ENCODE data around the gene QKI. TPM values are rescaled to one million over a fixed set of nuclear protein-coding genes. Genes with fewer than 3 reads are reported as not detected.

Gene QKI
- polyA plus RNA-seq, 1 donor (not counting 4 experiments of a cell fraction or from before 2014, with no cell fraction given), result 53.3 TPM

DNA sequence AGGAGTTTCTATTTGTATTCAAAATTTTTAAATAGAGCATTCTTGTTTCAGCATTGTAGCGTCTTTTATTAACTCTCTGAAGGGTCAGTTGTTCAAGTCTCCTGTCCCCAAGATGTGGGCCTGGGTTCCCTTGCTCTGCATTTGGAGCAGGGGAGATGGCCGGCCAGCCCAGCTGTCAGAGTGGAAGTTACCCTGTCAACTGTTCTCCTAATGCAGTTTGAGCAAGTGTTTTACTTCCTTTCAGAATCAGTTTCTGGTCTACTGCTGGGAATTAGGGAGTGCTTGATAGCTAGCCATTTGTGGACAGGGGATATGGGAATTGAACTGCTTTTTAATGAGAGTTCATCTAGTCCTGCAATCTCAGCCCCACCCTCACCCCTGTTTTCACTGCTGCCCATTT is 116.6 kb downstream of the QKI start:
- no peak overlapping the region for H3K4me3 ChIP-seq (ENCODE audit: control insufficient read depth in 2 of 3, extremely low read depth in 1 of 3, insufficient read depth in 2 of 3, low read depth in 1 of 3, low read length in 3 of 3)
- peaks cover 6% of the 10 kb centered on the region for H4K20me1 ChIP-seq (ENCODE audit: control insufficient read depth, extremely low read depth, insufficient read depth, low read length)
- H3K79me2 ChIP-seq (ENCODE audit: control insufficient read depth, insufficient read depth, low read length), result peaks cover 82% of the 10 kb centered on the region
- H3K9me3 ChIP-seq (ENCODE audit: control insufficient read depth, low read depth, low read length), result no peaks in the 10 kb centered on the region
- no peaks in the 10 kb centered on the region for H3K27me3 ChIP-seq (ENCODE audit: control insufficient read depth, extremely low read depth, insufficient read depth, low read length)
- dilution Hi-C loops (cut with MboI; ENCODE audit: extremely low pct_ligation_motif_present, low sequenced_read_pairs), result no loop called here
- H3K9ac ChIP-seq (ENCODE audit: control insufficient read depth, extremely low read depth, insufficient read depth, low read length), result no peak overlapping the region
- H3K36me3 ChIP-seq (ENCODE audit: control insufficient read depth in 2 of 2, extremely low read depth in 1 of 2, insufficient read depth in 2 of 2, low read length in 2 of 2), result no peaks in the 10 kb centered on the region
- TF ChIP-seq, protein P1, sequence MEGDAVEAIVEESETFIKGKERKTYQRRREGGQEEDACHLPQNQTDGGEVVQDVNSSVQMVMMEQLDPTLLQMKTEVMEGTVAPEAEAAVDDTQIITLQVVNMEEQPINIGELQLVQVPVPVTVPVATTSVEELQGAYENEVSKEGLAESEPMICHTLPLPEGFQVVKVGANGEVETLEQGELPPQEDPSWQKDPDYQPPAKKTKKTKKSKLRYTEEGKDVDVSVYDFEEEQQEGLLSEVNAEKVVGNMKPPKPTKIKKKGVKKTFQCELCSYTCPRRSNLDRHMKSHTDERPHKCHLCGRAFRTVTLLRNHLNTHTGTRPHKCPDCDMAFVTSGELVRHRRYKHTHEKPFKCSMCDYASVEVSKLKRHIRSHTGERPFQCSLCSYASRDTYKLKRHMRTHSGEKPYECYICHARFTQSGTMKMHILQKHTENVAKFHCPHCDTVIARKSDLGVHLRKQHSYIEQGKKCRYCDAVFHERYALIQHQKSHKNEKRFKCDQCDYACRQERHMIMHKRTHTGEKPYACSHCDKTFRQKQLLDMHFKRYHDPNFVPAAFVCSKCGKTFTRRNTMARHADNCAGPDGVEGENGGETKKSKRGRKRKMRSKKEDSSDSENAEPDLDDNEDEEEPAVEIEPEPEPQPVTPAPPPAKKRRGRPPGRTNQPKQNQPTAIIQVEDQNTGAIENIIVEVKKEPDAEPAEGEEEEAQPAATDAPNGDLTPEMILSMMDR (optimal IDR thresholded peaks at IDR 0.05 in 1 of 3, IDR thresholded peaks at IDR 0.05 in 1 of 3, conservative IDR thresholded peaks at IDR 0.05 in 1 of 3; ENCODE audit: extremely low read depth in 1 of 3, insufficient read depth in 2 of 3, low read length in 3 of 3), result no peak
- TF ChIP-seq EZH2 (IDR thresholded peaks at IDR 0.05; ENCODE audit: low read length), result no peak
- DNase-seq (ENCODE audit: low read depth, low spot score), result no peak
- FAIRE-seq, result peak; percentile 5
- H2AFZ ChIP-seq (ENCODE audit: control insufficient read depth, low read length), result no peak overlapping the region
- no peak overlapping the region for H3K27ac ChIP-seq (ENCODE audit: control insufficient read depth, insufficient read depth, low read length)
- peaks cover 5% of the 10 kb centered on the region for H3K9me1 ChIP-seq (ENCODE audit: control insufficient read depth, extremely low read depth, insufficient read depth, low read length)
- H3K4me1 ChIP-seq (ENCODE audit: control insufficient read depth, extremely low read depth, insufficient read depth, low read length), result peaks cover 39% of the 10 kb centered on the region
- H3K4me2 ChIP-seq (ENCODE audit: control insufficient read depth, extremely low read depth, insufficient read depth, low read depth, low read length), result no peak overlapping the region

DNA sequence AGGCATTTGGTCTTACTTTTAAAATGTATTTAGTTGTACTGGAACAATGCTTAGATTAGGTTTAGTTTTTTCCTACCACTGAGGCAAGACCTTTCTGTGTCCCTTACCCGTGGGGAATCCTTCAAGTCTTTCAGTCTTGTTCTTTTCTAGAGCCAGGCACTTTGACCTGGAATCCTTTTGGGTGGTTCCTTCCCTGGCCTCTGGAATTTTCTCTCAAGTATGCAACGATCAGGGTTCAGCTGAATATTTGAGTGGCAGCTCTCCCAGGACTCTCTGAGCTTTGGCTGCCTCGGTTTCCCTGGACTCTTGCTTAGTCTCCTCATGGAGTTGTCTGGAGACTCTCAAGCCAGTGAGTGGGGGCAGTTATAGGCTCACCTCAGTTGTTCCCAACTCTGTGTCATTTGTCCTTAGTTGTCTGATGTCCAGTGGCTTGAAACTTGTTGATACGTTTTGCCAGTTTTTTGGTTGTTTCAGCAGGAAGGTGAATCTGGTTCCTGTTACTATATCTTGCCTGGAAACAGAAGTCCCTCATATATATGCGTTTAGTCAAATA is 118.1 kb downstream of the QKI start:
- H3K9ac ChIP-seq (ENCODE audit: control insufficient read depth, extremely low read depth, insufficient read depth, low read length), result no peak overlapping the region

More for the DNA sequence above, 118.1 kb downstream of the QKI start:
- H3K36me3 ChIP-seq (ENCODE audit: control insufficient read depth in 2 of 2, extremely low read depth in 1 of 2, insufficient read depth in 2 of 2, low read length in 2 of 2), result no peaks in the 10 kb centered on the region
- no peaks in the 10 kb centered on the region for H3K9me3 ChIP-seq (ENCODE audit: control insufficient read depth, low read depth, low read length)
- no peak for TF ChIP-seq EZH2 (IDR thresholded peaks at IDR 0.05; ENCODE audit: low read length)
- TF ChIP-seq, protein P1 (optimal IDR thresholded peaks at IDR 0.05 in 1 of 3, IDR thresholded peaks at IDR 0.05 in 1 of 3, conservative IDR thresholded peaks at IDR 0.05 in 1 of 3; ENCODE audit: extremely low read depth in 1 of 3, insufficient read depth in 2 of 3, low read length in 3 of 3), result no peak
- peaks cover 5% of the 10 kb centered on the region for H3K9me1 ChIP-seq (ENCODE audit: control insufficient read depth, extremely low read depth, insufficient read depth, low read length)
- H3K79me2 ChIP-seq (ENCODE audit: control insufficient read depth, insufficient read depth, low read length), result peaks cover 77% of the 10 kb centered on the region
- H3K4me2 ChIP-seq (ENCODE audit: control insufficient read depth, extremely low read depth, insufficient read depth, low read depth, low read length), result no peak overlapping the region
- peaks cover 33% of the 10 kb centered on the region for H3K4me1 ChIP-seq (ENCODE audit: control insufficient read depth, extremely low read depth, insufficient read depth, low read length)
- no peak overlapping the region for H2AFZ ChIP-seq (ENCODE audit: control insufficient read depth, low read length)
- no peaks in the 10 kb centered on the region for H3K27me3 ChIP-seq (ENCODE audit: control insufficient read depth, extremely low read depth, insufficient read depth, low read length)
- H3K27ac ChIP-seq (ENCODE audit: control insufficient read depth, insufficient read depth, low read length), result no peak overlapping the region
- dilution Hi-C loops (cut with MboI; ENCODE audit: extremely low pct_ligation_motif_present, low sequenced_read_pairs), result no loop called here
- H3K4me3 ChIP-seq (ENCODE audit: control insufficient read depth in 2 of 3, extremely low read depth in 1 of 3, insufficient read depth in 2 of 3, low read depth in 1 of 3, low read length in 3 of 3), result no peak overlapping the region
- FAIRE-seq (no peak), DNase-seq (ENCODE audit: low read depth, low spot score) (no peak)
- H4K20me1 ChIP-seq (ENCODE audit: control insufficient read depth, extremely low read depth, insufficient read depth, low read length), result peaks cover 11% of the 10 kb centered on the region

Measured in keratinocyte (primary cell).